NT2/D1 (cell line): ENCODE results near the gene PIK3R5.

Experiments
- SUZ12 ChIP-seq: IDR thresholded peaks from 2 replicates; pipeline ENCODE4 v1.6.1; 2011; ENCODE audit not compliant: insufficient read length, insufficient read depth; ENCODE audit errors: extremely low read depth
- YY1 ChIP-seq: IDR thresholded peaks from 2 replicates; pipeline ENCODE4 v1.6.1; 2011; ENCODE audit not compliant: insufficient read length, insufficient read depth
- ZNF274 ChIP-seq: IDR thresholded peaks from 2 replicates; pipeline ENCODE4 v1.6.1; 2011; ENCODE audit warnings: mild to moderate bottlenecking, low read depth, low read length

- no peak for TF ChIP-seq YY1
- TF ChIP-seq SUZ12 = no peak
- TF ChIP-seq ZNF274 = no peak
Measured at GRCh38 chr17:8898636-8899035, 66.9 kb downstream of the PIK3R5 start.
